HEK293T (cell line): ENCODE measurements around the gene MRPS27.

Experiments used
- ARNT ChIP-seq: fragments of 450-650 bp; IDR thresholded peaks from 2 replicates; pipeline ENCODE4 v1.6.1; 2017; ENCODE audit warnings: mild to moderate bottlenecking
- BHLHE40 ChIP-seq: fragments of 450-650 bp; IDR thresholded peaks from 2 replicates; pipeline ENCODE4 v1.6.1; 2016; ENCODE audit warnings: mild to moderate bottlenecking, moderate library complexity, borderline replicate concordance
- ELF4 ChIP-seq: fragments of 450-650 bp; IDR thresholded peaks from 2 replicates; pipeline ENCODE4 v1.6.1; 2017; ENCODE audit warnings: antibody characterized with exemption
- FOXK2 ChIP-seq: fragments of 450-650 bp; IDR thresholded peaks from 2 replicates; pipeline ENCODE4 v1.6.1; 2016; ENCODE audit warnings: mild to moderate bottlenecking
- FOXM1 ChIP-seq: fragments of 450-650 bp; IDR thresholded peaks from 2 replicates; pipeline ENCODE4 v1.6.1; 2017; ENCODE audit warnings: mild to moderate bottlenecking, borderline replicate concordance
- HDGF ChIP-seq: fragments of 450-650 bp; IDR thresholded peaks from 2 replicates; pipeline ENCODE4 v1.6.1; 2017; ENCODE audit warnings: antibody characterized with exemption, borderline replicate concordance
- L3MBTL2 ChIP-seq: fragments of 450-650 bp; conservative IDR thresholded peaks from 2 replicates; pipeline ENCODE4 v1.6.1; 2016; ENCODE audit warnings: mild to moderate bottlenecking
- LEF1 ChIP-seq: fragments of 450-650 bp; IDR thresholded peaks from 2 replicates; pipeline ENCODE4 v1.6.1; 2017; ENCODE audit warnings: mild to moderate bottlenecking, borderline replicate concordance
- NFRKB ChIP-seq: fragments of 450-650 bp; IDR thresholded peaks from 2 replicates; pipeline ENCODE4 v1.6.1; 2016; ENCODE audit warnings: mild to moderate bottlenecking, moderate library complexity
- SP1 ChIP-seq: fragments of 450-650 bp; IDR thresholded peaks from 2 replicates; pipeline ENCODE4 v1.6.1; 2017
- SUZ12 ChIP-seq: fragments of 450-650 bp; IDR thresholded peaks from 2 replicates; pipeline ENCODE4 v1.6.1; 2016; ENCODE audit warnings: mild to moderate bottlenecking
- TARDBP ChIP-seq: fragments of 450-650 bp; IDR thresholded peaks from 2 replicates; pipeline ENCODE4 v1.6.1; 2016
- TF ChIP-seq, protein P1 (sequence below): fragments of 450-650 bp; IDR thresholded peaks from 2 replicates; pipeline ENCODE4 v1.6.1; 2016

DNA sequence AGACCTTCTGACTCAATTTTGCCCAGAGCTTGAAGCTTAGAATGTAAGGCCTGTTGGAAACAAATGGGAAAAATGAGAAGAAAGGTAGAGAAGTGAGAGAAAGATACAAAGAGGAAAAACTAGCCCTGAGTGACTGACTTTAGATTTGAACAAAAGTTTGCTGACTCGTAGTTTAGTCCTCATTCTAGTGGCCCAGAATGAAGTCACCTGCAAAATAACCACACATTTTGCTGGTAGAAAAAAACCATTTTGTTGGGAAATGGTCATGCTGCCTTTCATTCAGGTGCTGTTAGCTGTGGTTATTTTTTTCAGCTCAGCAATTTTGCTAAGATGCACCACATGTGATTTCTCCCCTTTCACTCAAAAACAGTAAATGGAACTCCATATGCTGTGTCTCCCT is 98.9 kb downstream of the MRPS27 start:
- TF ChIP-seq FOXK2 (no peak), BHLHE40 (no peak), SUZ12 (no peak), FOXM1 (no peak), LEF1 (no peak), ARNT (no peak), SP1 (no peak), TARDBP (no peak), ELF4 (no peak), HDGF (no peak), L3MBTL2 (no peak), NFRKB (no peak)
- TF ChIP-seq, protein P1, sequence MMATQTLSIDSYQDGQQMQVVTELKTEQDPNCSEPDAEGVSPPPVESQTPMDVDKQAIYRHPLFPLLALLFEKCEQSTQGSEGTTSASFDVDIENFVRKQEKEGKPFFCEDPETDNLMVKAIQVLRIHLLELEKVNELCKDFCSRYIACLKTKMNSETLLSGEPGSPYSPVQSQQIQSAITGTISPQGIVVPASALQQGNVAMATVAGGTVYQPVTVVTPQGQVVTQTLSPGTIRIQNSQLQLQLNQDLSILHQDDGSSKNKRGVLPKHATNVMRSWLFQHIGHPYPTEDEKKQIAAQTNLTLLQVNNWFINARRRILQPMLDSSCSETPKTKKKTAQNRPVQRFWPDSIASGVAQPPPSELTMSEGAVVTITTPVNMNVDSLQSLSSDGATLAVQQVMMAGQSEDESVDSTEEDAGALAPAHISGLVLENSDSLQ, result no peak
